ENCODE results near the gene SHMT2. TPM values are rescaled to one million over a fixed set of nuclear protein-coding genes. Genes with fewer than 3 reads are reported as not detected.
A peak's percentile ranks its signal among the peaks of the same experiment; 100 is the strongest.

The SHMT2 gene
- total and polyA plus RNA-seq, 9 of the 15 experiments (the other 6 are each of a cell fraction or from before 2014, with no cell fraction given): 46.1 to 319 (median 115) TPM

- TF ChIP-seq ZNF143 (CRISPR knock-in tag; IDR thresholded peaks at IDR 0.05) (peak; percentile 87; the same call in 1 of the 2 replicates), EZH2 (IDR thresholded peaks at IDR 0.05; ENCODE audit: borderline replicate concordance, low read depth, low read length) (no peak), KAT2B (IDR thresholded peaks at IDR 0.05; ENCODE audit: low read depth, low read length) (no peak), E2F1 (CRISPR knock-in tag; IDR thresholded peaks at IDR 0.05) (0 out of 2 replicates have a peak, but pooled peaks have one; percentile 50), ZNF507 (tag; conservative IDR thresholded peaks at IDR 0.05) (no peak), SMARCA5 (IDR thresholded peaks at IDR 0.05) (no peak), PKNOX1 (IDR thresholded peaks at IDR 0.05) (no peak), ADNP (tag; IDR thresholded peaks at IDR 0.05) (no peak), U2AF2 (optimal IDR thresholded peaks at IDR 0.05; ENCODE audit: low read depth, low read length) (no peak), ZBTB2 (IDR thresholded peaks at IDR 0.05) (peak; percentile 97), SUPT5H (IDR thresholded peaks at IDR 0.05) (peak; percentile 73), HDAC6 (IDR thresholded peaks at IDR 0.05; ENCODE audit: low read depth, low read length) (no peak), ZNF280B (CRISPR knock-in tag; IDR thresholded peaks at IDR 0.05) (no peak), STAT6 (CRISPR knock-in tag; IDR thresholded peaks at IDR 0.05) (peak; percentile 36; the same call in 1 of the 2 replicates), UBTF (IDR thresholded peaks at IDR 0.05; ENCODE audit: borderline replicate concordance in 1 of 2, low read depth in 2 of 2, low read length in 2 of 2) (0 out of 4 replicates have a peak, but pooled peaks of 1 of the 2 experiments have one; percentile 28), HDAC1 (IDR thresholded peaks at IDR 0.05) (no peak; a peak in 1 of 4 replicates)
Observed at GRCh38 chr12:57229634-57230380, at the start of gene SHMT2 (continued).

Data from K562 (cell line).